ENCODE data around the gene TUBA3D.
"Not testable (repeated sequence)": the region's sequence is repeated elsewhere in the genome, so short reads cannot be mapped to it uniquely, and the experiment has no call there.

Gene TUBA3D

DNA sequence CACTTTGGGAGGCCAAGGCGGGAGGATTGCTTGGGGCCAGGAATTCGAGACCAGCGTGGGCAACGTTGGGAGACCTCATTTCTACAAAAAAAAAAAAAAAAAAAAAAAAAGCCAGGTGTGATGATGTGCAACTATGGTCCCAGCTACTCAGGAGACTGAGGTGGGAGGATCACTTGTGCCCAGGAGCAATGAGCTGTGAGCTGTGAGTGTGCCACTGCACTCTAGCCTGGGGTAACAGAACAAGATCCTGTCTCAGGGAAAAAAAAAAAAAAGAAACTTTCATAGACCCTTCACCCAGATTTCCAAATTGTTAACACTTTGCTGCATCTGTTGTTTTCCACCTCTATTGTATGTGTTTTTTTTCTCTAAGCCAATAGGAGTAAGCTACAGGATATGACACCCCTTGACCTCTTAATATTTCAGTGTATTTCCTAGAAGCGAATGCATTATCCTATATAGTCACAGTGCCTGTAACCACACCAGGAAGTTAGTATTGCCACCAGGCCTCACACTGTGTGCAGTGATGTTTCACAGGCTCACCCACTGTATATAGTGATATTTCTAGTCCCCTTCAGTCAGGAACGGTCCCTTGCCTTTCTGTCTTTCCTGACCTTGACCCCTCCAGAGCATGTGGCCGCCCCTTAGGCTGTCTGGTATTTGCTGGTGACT is 28.3 kb downstream of the TUBA3D start:
- not testable (repeated sequence) for H4K20me1 ChIP-seq (ENCODE audit: control insufficient read depth, insufficient read depth, low read depth, low read length); H3K27ac ChIP-seq (ENCODE audit: low read depth, low read length); H3K4me3 ChIP-seq (ENCODE audit: low read length); H3K27me3 ChIP-seq (ENCODE audit: control insufficient read depth, low read length); H3K79me2 ChIP-seq (ENCODE audit: control insufficient read depth, low read length); H3K9me3 ChIP-seq (ENCODE audit: control insufficient read depth, insufficient read depth, low read length); H3K4me1 ChIP-seq (ENCODE audit: control insufficient read depth, low read length); H3F3A ChIP-seq (ENCODE audit: control insufficient read depth, insufficient read depth); H3K4me2 ChIP-seq (ENCODE audit: low read length); H3K9me2 ChIP-seq (replicated peaks; ENCODE audit: control insufficient read depth, low read length)
- H3K36me3 ChIP-seq (ENCODE audit: control insufficient read depth, low read length) = peaks cover 71% of the 10 kb centered on the region

DNA sequence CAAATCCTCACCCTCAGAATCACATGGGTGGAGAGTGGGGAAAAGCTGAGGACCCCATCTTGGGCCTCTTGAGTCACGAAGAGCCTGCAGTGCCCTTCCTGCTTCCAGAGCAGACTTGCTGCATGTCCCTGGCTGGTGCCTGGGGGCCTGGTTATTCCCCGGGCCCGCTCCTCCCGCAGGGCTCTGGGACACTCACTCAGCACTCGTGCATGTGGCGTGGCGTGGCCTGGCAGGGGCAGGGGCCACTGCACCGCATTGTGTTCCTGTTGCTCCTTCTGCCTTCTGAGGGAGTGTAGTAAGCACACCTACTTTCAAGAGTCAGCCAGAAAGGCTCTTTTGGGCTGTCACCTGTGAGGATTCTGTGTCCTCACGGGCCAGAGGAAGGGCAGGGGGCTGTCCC is 33.7 kb downstream of the TUBA3D start:
- H3K4me2 ChIP-seq (ENCODE audit: low read length) = no peak overlapping the region
- H3K4me1 ChIP-seq (ENCODE audit: control insufficient read depth, low read length) = peaks cover 7% of the 10 kb centered on the region
- no peaks in the 10 kb centered on the region for H3F3A ChIP-seq (ENCODE audit: control insufficient read depth, insufficient read depth)
- TF ChIP-seq, protein P1, sequence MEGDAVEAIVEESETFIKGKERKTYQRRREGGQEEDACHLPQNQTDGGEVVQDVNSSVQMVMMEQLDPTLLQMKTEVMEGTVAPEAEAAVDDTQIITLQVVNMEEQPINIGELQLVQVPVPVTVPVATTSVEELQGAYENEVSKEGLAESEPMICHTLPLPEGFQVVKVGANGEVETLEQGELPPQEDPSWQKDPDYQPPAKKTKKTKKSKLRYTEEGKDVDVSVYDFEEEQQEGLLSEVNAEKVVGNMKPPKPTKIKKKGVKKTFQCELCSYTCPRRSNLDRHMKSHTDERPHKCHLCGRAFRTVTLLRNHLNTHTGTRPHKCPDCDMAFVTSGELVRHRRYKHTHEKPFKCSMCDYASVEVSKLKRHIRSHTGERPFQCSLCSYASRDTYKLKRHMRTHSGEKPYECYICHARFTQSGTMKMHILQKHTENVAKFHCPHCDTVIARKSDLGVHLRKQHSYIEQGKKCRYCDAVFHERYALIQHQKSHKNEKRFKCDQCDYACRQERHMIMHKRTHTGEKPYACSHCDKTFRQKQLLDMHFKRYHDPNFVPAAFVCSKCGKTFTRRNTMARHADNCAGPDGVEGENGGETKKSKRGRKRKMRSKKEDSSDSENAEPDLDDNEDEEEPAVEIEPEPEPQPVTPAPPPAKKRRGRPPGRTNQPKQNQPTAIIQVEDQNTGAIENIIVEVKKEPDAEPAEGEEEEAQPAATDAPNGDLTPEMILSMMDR (IDR thresholded peaks at IDR 0.05; ENCODE audit: low read depth, low read length, poor library complexity, severe bottlenecking) = no peak
- TF ChIP-seq EZH2phosphoT487 (IDR thresholded peaks at IDR 0.05; ENCODE audit: borderline replicate concordance, low read length) = no peak
- H3K9me3 ChIP-seq (ENCODE audit: control insufficient read depth, insufficient read depth, low read length) = no peaks in the 10 kb centered on the region
- H3K36me3 ChIP-seq (ENCODE audit: control insufficient read depth, low read length) = peaks cover 48% of the 10 kb centered on the region
- no peaks in the 10 kb centered on the region for H3K9me2 ChIP-seq (replicated peaks; ENCODE audit: control insufficient read depth, low read length)
- no peaks in the 10 kb centered on the region for H4K20me1 ChIP-seq (ENCODE audit: control insufficient read depth, insufficient read depth, low read depth, low read length)
- H3K79me2 ChIP-seq (ENCODE audit: control insufficient read depth, low read length) = no peaks in the 10 kb centered on the region
- H3K27me3 ChIP-seq (ENCODE audit: control insufficient read depth, low read length) = no peaks in the 10 kb centered on the region
- no peak overlapping the region for H3K4me3 ChIP-seq (ENCODE audit: low read length)
- no peak overlapping the region for H3K27ac ChIP-seq (ENCODE audit: low read depth, low read length)

DNA sequence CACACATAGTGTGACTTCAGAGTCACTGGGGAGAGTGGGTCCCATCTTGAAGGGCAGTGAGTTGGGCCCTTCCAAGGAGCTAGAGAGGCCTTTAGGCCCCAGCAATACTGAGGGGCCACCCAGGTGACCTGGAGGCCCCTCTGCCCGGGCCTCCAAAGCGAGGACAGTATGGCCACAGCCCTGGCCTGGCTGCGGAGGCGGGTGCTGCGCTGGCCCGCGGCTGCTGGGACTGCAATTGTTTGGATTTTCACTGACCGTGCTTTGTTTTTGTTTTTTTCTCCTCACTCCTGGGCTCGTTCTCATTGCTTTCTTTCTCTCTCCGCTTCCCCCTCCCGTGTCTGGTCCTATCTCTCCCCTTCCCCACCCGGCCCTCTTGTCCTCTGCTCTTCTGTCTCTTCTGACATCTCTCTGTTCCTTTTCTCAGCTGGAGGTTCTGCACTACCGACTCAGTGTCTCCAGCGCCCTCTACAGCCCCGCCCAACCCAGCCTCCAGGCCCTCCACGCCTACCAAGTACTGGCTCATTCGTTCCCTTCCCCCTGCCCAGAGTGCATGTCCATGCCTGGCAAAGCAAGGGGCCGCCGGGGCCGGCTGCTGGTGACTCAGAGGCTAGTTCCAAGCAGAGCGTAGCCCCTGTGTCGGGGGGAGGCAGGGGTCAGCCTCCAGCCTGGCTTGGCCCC is 35.5 kb downstream of the TUBA3D start:
- peaks cover 33% of the 10 kb centered on the region for H3K36me3 ChIP-seq (ENCODE audit: control insufficient read depth, low read length)
- not testable (repeated sequence) for H3K4me2 ChIP-seq (ENCODE audit: low read length); H3F3A ChIP-seq (ENCODE audit: control insufficient read depth, insufficient read depth); H3K9me2 ChIP-seq (replicated peaks; ENCODE audit: control insufficient read depth, low read length); H3K4me1 ChIP-seq (ENCODE audit: control insufficient read depth, low read length); H3K9me3 ChIP-seq (ENCODE audit: control insufficient read depth, insufficient read depth, low read length); H3K4me3 ChIP-seq (ENCODE audit: low read length); H4K20me1 ChIP-seq (ENCODE audit: control insufficient read depth, insufficient read depth, low read depth, low read length); H3K79me2 ChIP-seq (ENCODE audit: control insufficient read depth, low read length); H3K27ac ChIP-seq (ENCODE audit: low read depth, low read length); H3K27me3 ChIP-seq (ENCODE audit: control insufficient read depth, low read length)

DNA sequence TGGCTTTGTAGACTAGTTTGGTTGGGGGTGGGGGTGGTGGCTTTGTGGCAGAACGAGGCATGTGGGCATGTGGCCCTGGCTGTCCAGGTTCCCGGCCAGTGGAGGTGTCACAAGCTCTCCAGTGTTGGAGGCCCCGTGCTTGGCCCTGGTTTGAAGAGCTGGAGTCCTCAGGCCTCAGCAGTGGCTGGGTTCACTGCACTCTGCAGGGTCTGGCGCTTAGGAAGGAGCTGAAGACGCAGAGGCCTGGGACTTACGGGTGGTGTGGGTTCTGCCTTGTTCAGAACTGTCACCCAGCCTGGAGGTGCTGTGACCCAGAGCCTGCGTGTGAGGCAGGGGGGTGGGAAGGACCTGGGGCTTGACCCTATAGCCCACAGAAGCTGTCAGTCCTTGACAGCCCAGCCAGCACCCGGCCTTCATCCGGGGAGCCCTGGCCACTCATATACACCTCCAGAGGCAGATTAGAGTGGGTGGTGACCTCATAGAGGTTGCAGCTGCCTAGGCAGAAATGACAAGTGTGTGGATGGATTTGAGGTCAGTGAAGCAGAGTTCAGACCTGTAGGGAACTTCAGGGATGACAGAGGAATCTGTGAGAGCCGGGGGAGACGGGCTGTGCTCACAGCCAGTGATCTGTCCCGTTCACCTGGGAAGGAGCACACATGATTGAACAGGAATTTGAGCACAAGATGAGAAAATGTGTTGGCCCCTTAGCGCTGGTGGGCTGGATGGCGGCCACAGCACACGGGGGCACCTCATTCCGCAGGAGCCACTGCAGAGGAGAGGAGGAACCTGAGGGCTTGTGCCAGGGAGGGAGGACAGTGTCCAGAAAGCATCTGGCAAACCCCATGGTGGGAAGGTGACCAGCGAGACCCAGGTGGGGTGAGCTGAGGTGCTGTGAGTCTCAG is 36.3 kb downstream of the TUBA3D start:
- H4K20me1 ChIP-seq (ENCODE audit: control insufficient read depth, insufficient read depth, low read depth, low read length); H3K9me3 ChIP-seq (ENCODE audit: control insufficient read depth, insufficient read depth, low read length); H3K4me3 ChIP-seq (ENCODE audit: low read length); H3K79me2 ChIP-seq (ENCODE audit: control insufficient read depth, low read length); H3K4me1 ChIP-seq (ENCODE audit: control insufficient read depth, low read length); H3F3A ChIP-seq (ENCODE audit: control insufficient read depth, insufficient read depth); H3K27ac ChIP-seq (ENCODE audit: low read depth, low read length); H3K9me2 ChIP-seq (replicated peaks; ENCODE audit: control insufficient read depth, low read length); H3K27me3 ChIP-seq (ENCODE audit: control insufficient read depth, low read length); H3K4me2 ChIP-seq (ENCODE audit: low read length): not testable (repeated sequence)
- peaks cover 33% of the 10 kb centered on the region for H3K36me3 ChIP-seq (ENCODE audit: control insufficient read depth, low read length)

DNA sequence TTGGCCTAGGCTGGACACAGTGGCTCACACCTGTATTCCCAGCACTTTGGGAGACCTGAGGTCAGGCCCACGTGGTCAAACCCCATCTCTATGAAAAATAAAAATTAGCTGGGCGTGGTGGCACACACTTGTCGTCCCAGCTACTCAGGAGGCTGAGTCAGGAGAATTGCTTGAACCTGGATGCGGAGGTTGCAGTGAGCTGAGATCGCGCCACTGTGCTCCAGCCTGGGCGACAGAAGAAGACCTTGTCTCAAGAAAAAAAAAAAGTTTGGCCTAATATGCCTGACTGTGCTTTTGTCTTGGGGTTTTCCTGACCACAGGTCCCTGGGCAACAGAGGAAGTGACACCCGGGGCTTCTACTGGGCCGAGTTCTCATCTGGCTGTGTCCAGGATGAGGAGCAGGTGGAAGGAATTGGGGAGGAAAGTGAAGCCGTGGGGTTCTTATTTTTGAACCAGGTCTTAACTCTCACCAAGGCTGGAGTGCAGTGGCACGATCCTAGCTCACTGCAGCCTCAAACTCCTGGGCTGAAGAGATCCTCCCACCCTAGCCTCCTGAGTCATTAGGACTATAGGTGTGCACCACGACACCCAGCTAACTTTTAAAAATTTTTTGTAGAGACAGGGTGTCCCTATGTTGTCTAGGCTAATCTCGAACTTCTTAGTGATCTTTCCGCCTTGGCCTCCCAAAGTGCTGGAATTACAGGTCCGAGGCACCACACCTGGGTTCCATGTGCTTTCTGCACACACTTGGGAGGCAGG is 38.7 kb downstream of the TUBA3D start:
- not testable (repeated sequence) for H3K4me2 ChIP-seq (ENCODE audit: low read length); H3K27ac ChIP-seq (ENCODE audit: low read depth, low read length); H3K4me1 ChIP-seq (ENCODE audit: control insufficient read depth, low read length); H3K27me3 ChIP-seq (ENCODE audit: control insufficient read depth, low read length); H3K4me3 ChIP-seq (ENCODE audit: low read length); H3K9me2 ChIP-seq (replicated peaks; ENCODE audit: control insufficient read depth, low read length); H4K20me1 ChIP-seq (ENCODE audit: control insufficient read depth, insufficient read depth, low read depth, low read length); H3F3A ChIP-seq (ENCODE audit: control insufficient read depth, insufficient read depth); H3K79me2 ChIP-seq (ENCODE audit: control insufficient read depth, low read length); H3K9me3 ChIP-seq (ENCODE audit: control insufficient read depth, insufficient read depth, low read length)
- peaks cover 29% of the 10 kb centered on the region; the same call in 1 of the 2 replicates for H3K36me3 ChIP-seq (ENCODE audit: control insufficient read depth, low read length)

DNA sequence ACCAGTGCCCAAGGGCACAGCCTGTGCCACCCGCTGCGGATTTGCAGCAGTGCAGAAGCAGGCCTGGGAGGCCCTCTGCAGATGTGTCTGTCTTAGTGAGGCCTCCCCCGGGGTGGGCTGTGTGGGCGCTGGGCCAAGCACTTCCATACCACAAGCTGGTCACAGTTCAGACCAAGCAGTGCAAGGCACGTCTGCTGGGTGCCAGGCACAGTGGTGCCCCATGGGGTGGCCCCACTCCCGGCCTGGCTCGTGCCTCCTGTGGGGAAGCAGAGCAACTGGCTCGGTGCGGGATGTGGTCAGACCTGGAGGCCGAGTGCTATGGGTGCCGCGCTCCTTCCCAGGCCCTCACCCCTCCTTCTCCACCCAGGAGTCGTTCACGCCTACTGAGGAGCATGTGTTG is 39.3 kb downstream of the TUBA3D start:
- H3K36me3 ChIP-seq (ENCODE audit: control insufficient read depth, low read length) = peaks cover 32% of the 10 kb centered on the region; the same call in 1 of the 2 replicates
- not testable (repeated sequence) for H3K9me3 ChIP-seq (ENCODE audit: control insufficient read depth, insufficient read depth, low read length); H3K9me2 ChIP-seq (replicated peaks; ENCODE audit: control insufficient read depth, low read length); H3K27me3 ChIP-seq (ENCODE audit: control insufficient read depth, low read length); H3K79me2 ChIP-seq (ENCODE audit: control insufficient read depth, low read length); H3K27ac ChIP-seq (ENCODE audit: low read depth, low read length); H3F3A ChIP-seq (ENCODE audit: control insufficient read depth, insufficient read depth); H3K4me2 ChIP-seq (ENCODE audit: low read length); H3K4me3 ChIP-seq (ENCODE audit: low read length); H4K20me1 ChIP-seq (ENCODE audit: control insufficient read depth, insufficient read depth, low read depth, low read length); H3K4me1 ChIP-seq (ENCODE audit: control insufficient read depth, low read length)

Data from DOHH2 (cell line).